Measurements from ENCODE around the gene EFNA2.

DNA sequence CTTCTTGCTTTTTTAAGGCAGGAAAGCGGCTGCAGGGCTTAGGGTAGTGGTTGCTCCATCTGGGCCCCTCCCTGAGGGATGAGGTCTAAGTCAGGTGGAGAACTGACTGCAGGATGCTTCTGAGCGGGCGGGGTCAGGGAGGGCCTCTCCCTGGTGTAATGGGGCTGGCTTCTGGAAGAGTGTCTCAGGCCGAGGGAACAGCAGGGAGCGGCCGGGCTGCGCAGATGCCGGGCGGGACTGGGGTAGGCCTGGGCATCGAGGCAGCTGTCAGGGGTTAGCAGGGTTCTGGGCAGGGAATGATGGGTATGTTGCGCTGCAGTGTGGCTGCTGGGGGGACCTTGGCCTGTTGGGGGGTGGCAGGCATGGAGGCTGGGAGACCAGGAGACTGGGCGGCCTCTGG, 7.6 kb upstream of the EFNA2 start:
- TF ChIP-seq, protein P1, sequence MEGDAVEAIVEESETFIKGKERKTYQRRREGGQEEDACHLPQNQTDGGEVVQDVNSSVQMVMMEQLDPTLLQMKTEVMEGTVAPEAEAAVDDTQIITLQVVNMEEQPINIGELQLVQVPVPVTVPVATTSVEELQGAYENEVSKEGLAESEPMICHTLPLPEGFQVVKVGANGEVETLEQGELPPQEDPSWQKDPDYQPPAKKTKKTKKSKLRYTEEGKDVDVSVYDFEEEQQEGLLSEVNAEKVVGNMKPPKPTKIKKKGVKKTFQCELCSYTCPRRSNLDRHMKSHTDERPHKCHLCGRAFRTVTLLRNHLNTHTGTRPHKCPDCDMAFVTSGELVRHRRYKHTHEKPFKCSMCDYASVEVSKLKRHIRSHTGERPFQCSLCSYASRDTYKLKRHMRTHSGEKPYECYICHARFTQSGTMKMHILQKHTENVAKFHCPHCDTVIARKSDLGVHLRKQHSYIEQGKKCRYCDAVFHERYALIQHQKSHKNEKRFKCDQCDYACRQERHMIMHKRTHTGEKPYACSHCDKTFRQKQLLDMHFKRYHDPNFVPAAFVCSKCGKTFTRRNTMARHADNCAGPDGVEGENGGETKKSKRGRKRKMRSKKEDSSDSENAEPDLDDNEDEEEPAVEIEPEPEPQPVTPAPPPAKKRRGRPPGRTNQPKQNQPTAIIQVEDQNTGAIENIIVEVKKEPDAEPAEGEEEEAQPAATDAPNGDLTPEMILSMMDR (IDR thresholded peaks at IDR 0.05), result no peak
- no peak for TF ChIP-seq POLR2A (IDR thresholded peaks at IDR 0.05)

Measured in uterus (tissue), 2 donors.